T-helper 2 cell treated with Interferon-gamma antibody and Interleukin-4, amounts not matched to agents 5 μg/mL and 100 μg/mL, for 36 hours (primary cell): ENCODE data around the gene BCAS3.

Source experiments
- DNase-seq: peaks from one replicate; pipeline ENCODE4 v3.0.0; 2021; ENCODE audit warnings: low spot score
- H3K27ac Mint-ChIP-seq: one replicate; pipeline ENCODE4 v1.8.0; 2021; ENCODE audit warnings: mild to moderate bottlenecking, mixed read lengths
- H3K27me3 Mint-ChIP-seq: one replicate; pipeline ENCODE4 v1.8.0; 2021; ENCODE audit warnings: low read depth, mixed read lengths
- H3K36me3 Mint-ChIP-seq: one replicate; pipeline ENCODE4 v1.8.0; 2021; ENCODE audit warnings: low read depth, mixed read lengths
- H3K4me1 Mint-ChIP-seq: one replicate; pipeline ENCODE4 v1.8.0; 2021; ENCODE audit warnings: low read depth, mixed read lengths
- H3K4me3 Mint-ChIP-seq: one replicate; pipeline ENCODE4 v1.8.0; 2022; ENCODE audit warnings: mild to moderate bottlenecking, moderate library complexity, mixed read lengths
- H3K9me3 Mint-ChIP-seq: one replicate; pipeline ENCODE4 v1.8.0; 2021; ENCODE audit warnings: mixed read lengths

BCAS3 gene

DNA sequence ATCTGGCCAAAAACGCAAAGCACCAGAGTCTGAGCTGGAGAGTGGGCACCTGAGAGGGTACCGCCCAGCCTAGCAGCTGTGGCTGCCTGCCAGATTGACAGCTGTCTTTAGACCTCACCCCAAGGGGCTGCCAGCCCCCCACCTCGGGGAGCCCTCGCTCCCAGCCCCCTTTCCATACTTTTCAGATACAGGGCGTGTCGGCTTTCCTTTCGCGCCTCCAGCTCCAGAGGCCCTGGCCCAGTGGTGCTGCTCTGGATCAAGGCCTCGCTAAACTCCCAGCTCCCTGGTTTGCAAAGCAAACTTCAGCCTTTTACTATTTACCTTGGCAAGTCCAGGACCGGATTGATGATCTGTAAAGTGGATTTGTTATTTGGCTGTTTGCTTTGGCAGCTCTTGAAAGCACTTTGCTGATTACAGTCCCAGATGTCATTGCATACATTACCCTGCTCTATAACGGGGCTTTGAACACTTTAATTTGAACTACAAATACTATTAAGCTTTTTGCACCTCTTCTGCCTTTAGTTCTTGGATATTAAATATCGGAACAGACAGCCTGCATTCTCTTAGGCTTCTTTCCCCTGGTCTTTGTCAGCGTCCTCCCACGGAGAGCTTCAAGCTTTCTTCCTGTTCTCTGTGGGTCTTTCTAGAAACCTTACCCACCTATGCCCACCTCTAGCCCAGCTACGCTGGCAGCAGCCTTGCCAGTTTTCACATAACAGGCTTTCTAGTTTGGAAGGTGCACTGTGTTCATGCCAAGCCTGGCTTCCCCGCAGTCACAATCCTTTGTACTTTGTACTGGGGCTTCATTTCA, 658.4 kb downstream of the BCAS3 start:
- no peak for DNase-seq
- Mint-ChIP-seq H3K36me3 (no peaks in the 10 kb centered on the region), H3K9me3 (no peaks in the 10 kb centered on the region), H3K27ac (no peak overlapping the region), H3K4me1 (no peaks in the 10 kb centered on the region), H3K27me3 (no peaks in the 10 kb centered on the region), H3K4me3 (no peak overlapping the region)

DNA sequence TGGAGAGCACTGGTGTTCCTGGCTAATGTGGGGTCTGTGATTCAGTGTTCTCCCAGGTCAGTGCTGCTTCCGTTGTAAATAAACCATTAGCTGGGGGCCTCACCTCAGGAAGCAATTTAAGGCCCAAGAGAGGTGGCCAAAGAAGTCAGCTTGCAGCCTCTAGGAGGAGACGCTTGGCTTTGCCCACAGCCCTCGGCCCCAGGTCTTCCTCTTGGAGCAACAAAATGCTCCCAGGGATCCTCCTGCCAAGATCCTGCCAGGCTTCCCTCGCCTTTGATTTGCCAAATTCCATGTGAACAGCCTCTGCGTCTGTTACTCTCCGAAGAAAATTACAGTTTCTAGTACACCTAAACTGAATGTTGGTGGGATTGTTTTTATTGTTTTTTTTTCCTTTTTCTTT, 659.6 kb downstream of the BCAS3 start:
- H3K4me3 Mint-ChIP-seq, result no peak overlapping the region
- no peaks in the 10 kb centered on the region for H3K4me1 Mint-ChIP-seq
- no peaks in the 10 kb centered on the region for H3K9me3 Mint-ChIP-seq
- no peak for DNase-seq
- no peaks in the 10 kb centered on the region for H3K36me3 Mint-ChIP-seq
- no peak overlapping the region for H3K27ac Mint-ChIP-seq
- H3K27me3 Mint-ChIP-seq, result no peaks in the 10 kb centered on the region

DNA sequence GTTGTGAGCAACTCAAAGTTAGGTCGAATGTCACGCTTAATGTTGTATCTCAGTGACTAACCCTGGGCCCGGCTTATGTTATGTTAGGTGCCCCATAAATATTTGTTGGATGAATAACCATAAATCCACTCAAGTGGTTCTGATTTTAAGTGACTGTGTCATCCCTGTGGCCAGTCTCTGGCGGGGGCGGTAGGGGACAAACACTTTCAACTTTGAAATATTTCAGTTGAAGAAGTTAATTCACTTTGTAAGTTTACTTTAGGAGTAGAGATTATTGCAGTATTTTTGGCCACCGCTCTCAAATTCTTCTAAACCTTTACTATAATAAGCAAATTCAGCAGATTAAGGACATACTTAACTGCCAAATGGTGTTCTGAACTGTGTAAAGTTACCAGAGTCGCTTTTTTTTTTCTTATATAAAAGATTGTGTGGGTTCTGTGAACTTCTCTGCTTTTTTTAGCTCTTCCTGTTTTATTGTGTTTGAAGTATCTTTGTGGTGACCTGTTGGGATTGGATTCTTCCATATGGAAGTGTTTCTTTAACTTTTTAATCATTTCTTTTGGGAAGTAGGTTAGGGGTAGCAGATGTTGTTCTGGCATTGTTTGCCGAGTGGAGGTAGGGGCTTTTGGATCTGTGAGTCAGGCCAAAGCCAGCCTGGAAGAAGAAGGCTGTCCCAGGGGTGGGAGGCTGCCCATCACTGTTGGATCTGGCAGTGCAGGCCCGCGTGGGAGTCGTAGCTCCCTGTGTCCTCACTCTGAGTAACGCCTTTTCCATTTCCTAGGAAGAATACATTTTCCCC, 660.5 kb downstream of the BCAS3 start:
- no peak for DNase-seq
- Mint-ChIP-seq H3K36me3 (no peaks in the 10 kb centered on the region), H3K27me3 (no peaks in the 10 kb centered on the region), H3K4me3 (no peak overlapping the region), H3K27ac (no peak overlapping the region), H3K9me3 (no peaks in the 10 kb centered on the region), H3K4me1 (no peaks in the 10 kb centered on the region)

DNA sequence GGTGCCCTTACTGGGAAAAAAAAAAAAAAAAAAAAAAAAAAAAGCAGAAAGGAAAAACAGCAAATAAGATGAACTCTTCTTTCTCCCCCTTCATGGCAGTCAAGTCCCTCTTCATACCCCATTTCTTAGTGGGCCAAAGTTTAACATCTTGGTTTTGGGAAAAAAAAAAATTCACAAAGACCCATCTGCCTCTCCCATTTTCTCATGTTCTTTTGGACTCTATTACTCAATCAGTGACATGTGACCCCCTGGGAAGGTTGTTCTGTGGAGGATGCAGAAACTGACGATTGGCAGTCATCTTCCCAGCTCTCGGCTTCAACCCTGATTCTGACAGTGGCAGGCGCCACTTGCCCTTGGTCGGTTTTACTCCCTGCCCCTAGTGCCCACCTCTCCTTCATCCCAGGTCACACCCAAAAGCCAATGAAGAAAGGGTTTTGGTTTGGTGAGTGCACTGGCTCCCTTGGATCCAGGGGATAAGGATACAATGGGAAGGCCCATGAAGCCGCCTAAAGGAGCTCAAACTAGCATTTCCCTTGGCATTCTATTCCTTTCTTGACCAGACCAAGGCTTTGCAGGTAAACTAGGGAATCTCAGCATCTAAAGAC, 661.3 kb downstream of the BCAS3 start:
- Mint-ChIP-seq H3K27ac (no peak overlapping the region), H3K4me1 (no peaks in the 10 kb centered on the region)
- no peak for DNase-seq

DNA sequence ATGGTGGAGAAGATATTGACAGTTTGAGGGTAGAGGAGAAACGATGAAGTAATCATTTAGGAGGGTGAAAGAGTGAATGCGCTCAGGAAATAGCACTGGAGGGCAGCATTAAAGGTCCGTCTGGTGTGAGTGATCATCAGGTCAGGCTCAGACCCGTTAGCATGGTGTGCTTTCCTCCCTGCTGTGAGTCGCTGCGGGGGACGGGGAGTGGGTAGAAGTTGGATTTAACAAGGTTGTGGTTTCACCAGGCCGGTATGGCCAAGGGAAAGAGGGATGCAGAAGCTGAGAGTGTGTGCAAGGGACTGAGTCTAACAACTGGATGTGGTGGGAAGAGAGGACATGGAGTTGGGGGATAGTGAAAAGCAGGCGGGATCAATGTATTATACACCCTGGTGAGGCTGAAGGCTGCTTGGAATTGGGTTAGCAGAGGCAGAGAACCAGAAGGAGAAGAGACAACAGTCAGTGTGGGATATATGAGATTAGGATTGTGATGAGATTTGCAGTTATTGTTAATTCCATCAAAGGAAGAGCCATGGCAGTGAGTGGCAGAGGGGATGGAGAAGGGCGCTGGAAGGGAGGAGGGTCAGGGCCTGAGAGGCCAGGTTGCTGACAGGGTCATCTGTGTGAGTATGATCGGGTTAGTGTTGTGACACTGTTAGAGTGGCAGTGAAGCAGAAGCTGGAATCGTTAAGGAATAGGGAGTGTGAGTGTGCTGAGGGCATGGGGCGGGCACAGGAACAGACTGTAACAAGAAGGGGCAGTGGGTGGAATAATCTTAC, 663.0 kb downstream of the BCAS3 start:
- DNase-seq, result no peak
- H3K36me3 Mint-ChIP-seq, result no peaks in the 10 kb centered on the region
- H3K4me3 Mint-ChIP-seq, result no peak overlapping the region
- H3K4me1 Mint-ChIP-seq, result no peaks in the 10 kb centered on the region
- no peaks in the 10 kb centered on the region for H3K9me3 Mint-ChIP-seq
- H3K27ac Mint-ChIP-seq, result no peak overlapping the region
- no peaks in the 10 kb centered on the region for H3K27me3 Mint-ChIP-seq

More for the DNA sequence above, 661.3 kb downstream of the BCAS3 start:
- Mint-ChIP-seq H3K27me3 (no peaks in the 10 kb centered on the region), H3K9me3 (no peaks in the 10 kb centered on the region), H3K36me3 (no peaks in the 10 kb centered on the region), H3K4me3 (no peak overlapping the region)

DNA sequence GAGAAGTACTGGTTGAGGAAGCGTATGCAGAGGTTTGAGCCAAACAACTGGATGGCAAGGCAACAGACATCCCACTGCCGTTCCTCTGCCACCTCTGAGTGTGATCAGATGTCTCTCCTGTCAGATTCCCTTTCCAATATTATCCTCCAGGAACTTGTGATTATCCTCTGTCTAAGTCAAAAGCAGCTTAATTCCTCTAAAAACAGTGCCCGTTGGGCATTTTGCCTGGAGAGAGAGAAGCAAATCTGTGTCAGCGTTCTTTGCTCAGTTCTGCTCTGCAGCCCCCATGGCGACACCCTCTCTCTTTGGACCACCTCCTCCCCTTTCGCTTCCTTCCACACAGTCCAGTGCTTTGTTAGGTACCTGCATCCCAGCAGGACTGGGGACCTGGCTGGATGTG, 665.9 kb downstream of the BCAS3 start:
- Mint-ChIP-seq H3K4me1 (no peaks in the 10 kb centered on the region), H3K9me3 (no peaks in the 10 kb centered on the region), H3K27me3 (peaks cover 2% of the 10 kb centered on the region), H3K36me3 (no peaks in the 10 kb centered on the region), H3K27ac (no peak overlapping the region), H3K4me3 (no peak overlapping the region)
- no peak for DNase-seq

DNA sequence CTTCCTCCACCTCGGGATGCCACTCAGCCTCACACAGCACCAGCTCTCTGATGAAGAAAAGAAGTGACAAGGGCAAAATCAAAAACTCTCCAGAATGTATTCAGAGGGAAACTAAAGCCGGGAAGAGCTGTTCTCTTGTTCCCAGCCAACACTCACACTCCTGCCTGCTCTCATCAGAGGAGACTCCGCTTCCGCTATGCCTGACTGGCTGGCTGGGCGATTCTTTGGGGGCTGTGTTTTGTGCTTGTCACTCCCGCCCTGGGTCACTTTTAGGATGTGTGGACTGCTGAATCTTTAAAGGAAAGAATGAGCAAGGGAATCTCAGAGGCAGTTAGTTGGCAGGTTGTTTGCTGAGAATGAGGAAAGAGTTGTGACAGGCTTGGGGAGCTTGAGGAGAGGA, 667.4 kb downstream of the BCAS3 start:
- H3K4me3 Mint-ChIP-seq, result no peak overlapping the region
- H3K36me3 Mint-ChIP-seq, result no peaks in the 10 kb centered on the region
- no peaks in the 10 kb centered on the region for H3K4me1 Mint-ChIP-seq
- no peak for DNase-seq
- no peaks in the 10 kb centered on the region for H3K9me3 Mint-ChIP-seq
- no peak overlapping the region for H3K27ac Mint-ChIP-seq
- H3K27me3 Mint-ChIP-seq, result peaks cover 2% of the 10 kb centered on the region

DNA sequence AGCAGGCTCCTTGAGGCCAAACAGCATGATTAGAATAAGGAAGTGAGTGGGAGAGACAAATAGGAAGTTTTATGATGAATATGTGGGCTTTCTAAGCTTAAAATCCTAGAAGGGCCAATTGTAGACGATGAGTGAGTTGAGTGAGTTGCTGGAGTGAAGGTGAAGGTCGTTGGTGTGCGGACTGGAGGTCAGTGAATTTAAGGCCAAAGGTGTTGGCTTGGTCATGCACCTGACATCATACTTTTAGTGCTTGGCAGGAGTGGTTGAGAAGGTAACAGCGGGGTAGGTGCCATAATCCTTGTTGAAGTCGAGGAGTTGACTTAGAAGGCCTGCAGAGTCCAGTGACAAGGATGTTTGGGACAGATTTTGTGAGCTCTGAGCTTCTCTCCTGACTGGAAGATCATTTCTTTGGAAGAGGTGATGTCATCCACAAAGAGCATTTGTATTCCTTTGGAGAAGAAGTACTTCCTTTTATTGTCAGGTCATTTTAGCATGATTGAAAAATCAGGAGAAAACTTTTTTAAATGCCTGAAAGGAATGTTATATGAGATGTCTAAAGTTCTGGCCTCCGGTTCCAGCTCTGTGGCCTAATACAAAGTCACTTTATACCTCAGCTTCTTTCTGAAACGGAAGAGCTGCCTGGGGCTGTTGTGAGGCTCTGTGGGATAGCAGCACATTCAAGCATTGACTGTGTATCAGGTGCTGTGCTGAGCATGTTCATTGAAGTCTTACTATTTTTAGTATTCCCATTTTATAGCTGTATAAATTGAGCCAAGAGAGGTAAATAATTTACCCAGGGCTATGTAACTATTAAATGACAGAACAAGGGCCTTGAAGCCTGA, 668.4 kb downstream of the BCAS3 start:
- Mint-ChIP-seq H3K27ac (no peak overlapping the region), H3K4me1 (no peaks in the 10 kb centered on the region), H3K9me3 (no peaks in the 10 kb centered on the region), H3K27me3 (peaks cover 2% of the 10 kb centered on the region), H3K4me3 (no peak overlapping the region), H3K36me3 (no peaks in the 10 kb centered on the region)
- no peak for DNase-seq

DNA sequence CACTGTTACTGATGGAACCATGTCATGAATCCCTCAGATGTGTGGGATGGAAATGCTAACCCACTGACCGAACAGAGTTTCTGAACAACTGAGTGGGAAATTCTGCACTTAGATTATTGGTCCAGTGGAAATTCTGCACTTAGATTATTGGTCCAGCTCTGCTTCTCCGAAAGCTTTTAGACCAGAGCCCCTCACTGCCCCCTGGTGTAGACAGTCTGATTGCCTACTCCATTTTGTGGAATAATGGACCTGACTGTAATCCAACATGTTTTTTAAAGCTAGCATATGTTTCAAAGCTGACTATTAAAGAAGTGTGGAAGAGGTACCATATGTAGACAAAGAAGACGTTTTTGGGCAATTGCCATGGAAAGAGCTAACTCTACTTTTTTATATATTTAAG, 671.7 kb downstream of the BCAS3 start:
- DNase-seq, result no peak
- Mint-ChIP-seq H3K27ac (no peak overlapping the region), H3K4me1 (no peaks in the 10 kb centered on the region), H3K27me3 (peaks cover 2% of the 10 kb centered on the region), H3K36me3 (no peaks in the 10 kb centered on the region), H3K9me3 (no peaks in the 10 kb centered on the region), H3K4me3 (no peak overlapping the region)

DNA sequence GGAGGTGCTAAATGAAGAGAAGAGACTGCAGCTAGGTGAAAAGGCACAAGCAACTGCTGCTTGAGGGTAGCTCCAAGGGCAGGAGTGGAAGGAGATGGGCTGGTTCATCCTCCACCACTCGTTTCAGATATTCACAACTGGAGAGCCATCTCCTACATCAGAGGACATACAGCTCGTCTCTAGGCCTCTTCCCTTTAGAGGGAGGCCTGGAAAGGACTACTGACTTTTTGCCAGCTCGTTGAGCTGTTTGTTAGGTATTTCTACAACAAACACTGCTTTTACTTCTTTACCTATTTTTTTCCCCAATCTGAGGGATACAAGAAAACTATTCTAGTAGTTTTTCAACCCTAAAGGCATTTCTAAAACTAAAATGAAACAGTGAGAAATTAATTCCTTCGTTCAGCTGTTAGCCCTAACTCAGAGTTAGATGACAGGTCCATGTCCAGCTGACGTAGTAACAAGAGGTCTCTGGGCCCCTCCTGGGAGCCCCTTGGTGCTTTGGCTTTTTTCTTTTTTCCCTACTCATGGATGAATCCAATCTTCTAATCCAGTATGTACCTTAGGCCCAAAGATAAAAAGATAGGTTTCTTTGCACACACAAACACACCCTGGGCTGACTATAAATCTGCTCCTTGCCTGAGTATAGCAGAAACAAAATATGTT, 674.2 kb downstream of the BCAS3 start:
- H3K9me3 Mint-ChIP-seq, result no peaks in the 10 kb centered on the region
- no peak overlapping the region for H3K4me3 Mint-ChIP-seq
- no peak overlapping the region for H3K27ac Mint-ChIP-seq
- no peaks in the 10 kb centered on the region for H3K4me1 Mint-ChIP-seq
- DNase-seq, result no peak
- peaks cover 2% of the 10 kb centered on the region for H3K27me3 Mint-ChIP-seq
- no peaks in the 10 kb centered on the region for H3K36me3 Mint-ChIP-seq

DNA sequence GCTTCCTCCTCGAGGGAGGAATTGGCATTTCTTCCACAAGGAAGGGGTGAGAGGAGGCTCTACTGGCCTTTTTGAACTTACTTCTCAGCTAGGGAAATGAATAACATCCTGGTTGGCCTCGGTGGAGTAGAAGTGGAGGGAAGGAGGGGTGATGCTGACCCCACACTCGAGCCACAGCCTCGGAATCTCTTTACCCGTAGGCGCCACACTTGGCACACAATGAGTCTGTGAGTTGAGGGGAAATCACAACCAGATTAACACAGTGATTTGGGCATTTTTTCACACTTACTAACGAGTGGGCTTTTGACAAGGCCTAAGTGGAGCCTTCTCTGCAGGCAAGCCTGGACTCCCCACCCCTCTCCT, 674.7 kb downstream of the BCAS3 start:
- H3K4me3 Mint-ChIP-seq, result no peak overlapping the region
- peaks cover 2% of the 10 kb centered on the region for H3K27me3 Mint-ChIP-seq
- no peak for DNase-seq
- H3K9me3 Mint-ChIP-seq, result no peaks in the 10 kb centered on the region
- no peak overlapping the region for H3K27ac Mint-ChIP-seq
- no peaks in the 10 kb centered on the region for H3K4me1 Mint-ChIP-seq
- no peaks in the 10 kb centered on the region for H3K36me3 Mint-ChIP-seq

DNA sequence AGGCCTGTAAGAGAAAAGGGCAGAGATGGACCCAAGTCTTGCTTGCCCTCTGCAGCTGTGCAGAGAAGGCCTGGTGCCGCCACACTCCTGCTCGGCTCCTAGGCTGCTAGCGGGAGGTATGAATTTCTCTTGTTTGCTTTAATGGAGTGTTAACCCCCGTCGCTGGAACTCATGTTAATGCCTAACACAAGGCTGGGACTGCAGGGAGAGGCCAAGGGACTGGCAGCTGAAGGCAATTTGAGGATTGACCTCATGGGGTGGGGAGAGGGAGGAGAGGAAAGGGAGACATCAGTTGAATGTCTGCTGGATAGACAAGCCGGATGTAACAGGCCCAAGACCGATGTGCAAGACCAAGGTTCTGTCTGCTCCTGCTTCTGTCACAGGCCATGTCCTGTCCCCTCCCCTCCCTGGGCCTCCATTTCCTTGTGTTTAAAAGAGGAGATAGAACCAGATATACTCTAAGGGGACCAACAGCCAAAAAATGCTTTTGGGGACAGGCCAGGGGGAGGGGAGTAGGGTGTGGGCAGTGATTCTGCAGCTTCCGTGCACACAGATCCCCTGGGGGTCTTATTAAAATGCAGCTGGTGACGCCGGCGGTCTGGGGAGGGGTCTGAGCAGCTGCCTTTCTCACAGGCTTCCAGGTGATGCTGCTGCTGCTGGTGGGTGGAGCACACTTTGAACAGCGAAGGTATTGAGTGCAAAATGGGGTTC, 675.3 kb downstream of the BCAS3 start:
- no peaks in the 10 kb centered on the region for H3K9me3 Mint-ChIP-seq
- H3K4me1 Mint-ChIP-seq, result no peaks in the 10 kb centered on the region
- no peaks in the 10 kb centered on the region for H3K36me3 Mint-ChIP-seq
- H3K4me3 Mint-ChIP-seq, result no peak overlapping the region
- peaks cover 2% of the 10 kb centered on the region for H3K27me3 Mint-ChIP-seq
- no peak for DNase-seq
- no peak overlapping the region for H3K27ac Mint-ChIP-seq
